Rectal smooth muscle tissue (tissue), 1 donor: Measurements from ENCODE around the gene CCSER1.
"Not testable (repeated sequence)": the region's sequence is repeated elsewhere in the genome, so short reads cannot be mapped to it uniquely, and the experiment has no call there.

Experiments used
- H3K27ac ChIP-seq: one replicate; pipeline ENCODE4 v1.7.0; 2013; ENCODE audit warnings: low read depth, low read length, inconsistent platforms
- H3K27me3 ChIP-seq: one replicate; pipeline ENCODE4 v1.7.0; 2013; ENCODE audit warnings: low read length; ENCODE audit not compliant: control insufficient read depth, insufficient read depth
- H3K36me3 ChIP-seq: one replicate; pipeline ENCODE4 v1.7.0; 2013; ENCODE audit warnings: low read length; ENCODE audit not compliant: control insufficient read depth, insufficient read depth
- H3K4me1 ChIP-seq: one replicate; pipeline ENCODE4 v1.7.0; 2013; ENCODE audit warnings: low read length; ENCODE audit not compliant: control insufficient read depth, insufficient read depth
- H3K4me3 ChIP-seq: one replicate; pipeline ENCODE4 v1.7.0; 2013; ENCODE audit warnings: low read length
- H3K9ac ChIP-seq: one replicate; pipeline ENCODE4 v1.7.0; 2013; ENCODE audit warnings: low read length

Gene CCSER1

DNA sequence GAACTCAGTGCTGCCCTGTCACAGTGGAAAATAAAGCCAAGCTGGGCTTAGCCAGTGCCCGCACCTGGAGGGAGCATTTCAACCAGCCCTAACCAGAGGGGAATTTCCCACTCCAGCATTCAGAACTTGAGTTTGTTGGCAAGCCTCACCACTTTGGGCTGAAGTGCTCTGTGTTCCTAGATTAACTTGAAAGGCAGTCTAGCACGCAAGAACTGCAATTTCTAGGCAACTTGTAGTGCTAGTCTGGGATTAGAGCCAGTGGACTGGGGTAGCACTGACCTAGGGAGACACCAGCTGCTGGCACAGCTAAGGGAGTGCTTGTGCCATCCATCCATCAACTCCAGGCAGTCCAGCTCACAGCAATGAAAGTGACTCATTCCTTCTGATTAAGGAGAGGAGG lies 1115.9 kb downstream of the CCSER1 start:
- H3K9ac ChIP-seq, result no peak overlapping the region
- H3K27ac ChIP-seq, result no peak overlapping the region
- no peak overlapping the region for H3K4me3 ChIP-seq
- no peaks in the 10 kb centered on the region for H3K27me3 ChIP-seq
- no peaks in the 10 kb centered on the region for H3K36me3 ChIP-seq
- no peaks in the 10 kb centered on the region for H3K4me1 ChIP-seq

DNA sequence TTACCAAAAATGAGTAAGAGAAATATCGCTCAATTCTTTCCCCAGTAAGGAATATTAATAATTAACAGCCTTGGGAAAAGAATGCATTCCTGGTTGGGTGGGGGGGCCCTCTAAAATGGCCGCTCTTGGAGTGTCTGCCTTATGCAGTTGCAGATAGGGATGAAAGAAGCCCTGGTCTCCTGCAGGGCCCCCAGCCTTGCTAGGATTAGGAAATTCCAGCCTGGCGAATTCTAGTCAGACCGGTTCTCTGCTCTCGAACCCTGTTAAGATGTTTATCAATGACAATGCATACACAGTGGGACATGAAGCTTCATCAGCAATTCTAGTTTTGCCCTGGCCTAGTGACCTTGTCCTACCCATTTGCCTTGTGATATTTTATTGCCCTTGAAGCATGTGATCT lies 1128.8 kb downstream of the CCSER1 start:
- Histone ChIP-seq H3K4me3 (no peak overlapping the region), H3K4me1 (no peaks in the 10 kb centered on the region), H3K36me3 (no peaks in the 10 kb centered on the region), H3K27ac (no peak overlapping the region), H3K9ac (no peak overlapping the region), H3K27me3 (no peaks in the 10 kb centered on the region)

DNA sequence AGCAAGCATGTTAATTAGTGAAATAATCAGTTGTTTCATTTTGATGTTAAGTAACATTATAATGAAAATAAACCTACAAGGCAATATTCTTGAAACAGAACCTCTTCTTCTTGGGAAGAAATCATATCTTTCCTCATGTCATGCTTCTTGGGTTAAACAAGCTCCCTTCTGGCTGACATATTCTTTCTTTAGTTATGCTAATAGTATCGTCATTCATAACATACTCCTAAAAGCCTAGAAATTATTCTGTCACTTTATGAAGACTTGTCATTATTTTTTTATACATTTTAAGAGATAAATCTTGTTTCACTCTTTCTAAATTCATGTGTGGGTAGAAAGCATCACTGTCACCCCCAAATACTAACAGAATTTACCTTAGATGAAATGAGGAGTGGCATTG lies 1129.6 kb downstream of the CCSER1 start:
- H3K9ac ChIP-seq, result no peak overlapping the region
- H3K4me1 ChIP-seq, result no peaks in the 10 kb centered on the region
- H3K27me3 ChIP-seq, result no peaks in the 10 kb centered on the region
- H3K27ac ChIP-seq, result no peak overlapping the region
- no peak overlapping the region for H3K4me3 ChIP-seq
- H3K36me3 ChIP-seq, result no peaks in the 10 kb centered on the region

DNA sequence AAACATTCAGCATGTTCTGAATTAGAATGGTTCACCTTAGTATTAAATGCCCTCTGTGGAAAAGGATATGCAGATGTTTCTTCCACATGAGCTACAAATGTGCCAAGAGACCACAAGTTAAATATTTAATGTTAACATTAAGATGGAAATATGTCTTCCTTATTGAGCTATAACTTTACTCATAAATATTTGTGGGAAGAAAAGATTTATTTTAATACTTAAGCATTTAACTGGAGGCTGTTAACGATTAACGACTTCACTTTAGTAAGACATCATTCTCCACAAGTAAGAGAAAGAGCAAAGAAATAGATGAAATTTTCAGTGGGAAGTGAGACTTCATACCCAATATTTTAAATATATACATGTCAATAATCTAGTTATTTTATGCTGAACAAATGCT lies 1130.5 kb downstream of the CCSER1 start:
- Histone ChIP-seq H3K27ac (no peak overlapping the region), H3K4me3 (no peak overlapping the region), H3K4me1 (no peaks in the 10 kb centered on the region), H3K27me3 (no peaks in the 10 kb centered on the region), H3K9ac (no peak overlapping the region), H3K36me3 (no peaks in the 10 kb centered on the region)

DNA sequence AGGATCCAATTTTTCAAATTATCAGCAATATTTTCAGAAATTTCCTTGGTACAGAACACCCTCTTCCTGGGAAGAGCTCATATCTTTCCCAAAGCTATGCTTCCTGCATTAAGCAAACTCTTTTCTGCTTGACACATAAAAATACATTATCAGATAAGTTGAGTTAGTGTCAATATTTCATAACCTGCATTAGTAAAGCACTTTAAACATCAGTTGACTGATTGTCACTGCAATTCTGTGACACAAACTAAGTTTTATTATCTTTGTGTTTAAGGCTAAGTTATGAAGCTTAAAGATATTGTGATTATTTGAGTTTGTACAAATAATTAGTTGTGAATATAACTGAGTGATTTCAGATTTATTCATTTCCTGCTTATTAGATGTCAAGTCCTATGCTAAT lies 1131.1 kb downstream of the CCSER1 start:
- no peaks in the 10 kb centered on the region for H3K36me3 ChIP-seq
- H3K9ac ChIP-seq, result no peak overlapping the region
- no peak overlapping the region for H3K4me3 ChIP-seq
- H3K27ac ChIP-seq, result no peak overlapping the region
- no peaks in the 10 kb centered on the region for H3K4me1 ChIP-seq
- H3K27me3 ChIP-seq, result no peaks in the 10 kb centered on the region

DNA sequence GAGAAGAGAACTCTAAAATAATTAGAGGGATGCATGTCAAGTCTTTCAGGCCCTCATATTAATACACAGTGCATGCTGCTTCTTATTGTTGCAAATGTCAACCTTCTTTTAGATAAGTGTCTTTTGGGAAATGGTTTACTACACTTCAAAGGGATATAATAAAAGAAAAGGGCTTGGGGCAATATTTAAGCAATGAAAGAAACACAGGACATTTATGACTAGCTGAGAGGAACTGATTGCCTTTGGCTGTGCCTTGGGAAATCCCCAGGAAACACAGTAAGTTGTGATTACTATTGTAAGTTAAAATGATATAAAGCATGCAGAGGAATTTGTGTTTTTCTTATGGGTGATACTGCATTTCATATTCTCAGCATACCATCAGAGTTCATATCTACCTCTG lies 1140.3 kb downstream of the CCSER1 start:
- H3K36me3 ChIP-seq, result no peaks in the 10 kb centered on the region
- H3K27me3 ChIP-seq, result no peaks in the 10 kb centered on the region
- H3K9ac ChIP-seq, result no peak overlapping the region
- no peaks in the 10 kb centered on the region for H3K4me1 ChIP-seq
- H3K4me3 ChIP-seq, result no peak overlapping the region
- no peak overlapping the region for H3K27ac ChIP-seq

DNA sequence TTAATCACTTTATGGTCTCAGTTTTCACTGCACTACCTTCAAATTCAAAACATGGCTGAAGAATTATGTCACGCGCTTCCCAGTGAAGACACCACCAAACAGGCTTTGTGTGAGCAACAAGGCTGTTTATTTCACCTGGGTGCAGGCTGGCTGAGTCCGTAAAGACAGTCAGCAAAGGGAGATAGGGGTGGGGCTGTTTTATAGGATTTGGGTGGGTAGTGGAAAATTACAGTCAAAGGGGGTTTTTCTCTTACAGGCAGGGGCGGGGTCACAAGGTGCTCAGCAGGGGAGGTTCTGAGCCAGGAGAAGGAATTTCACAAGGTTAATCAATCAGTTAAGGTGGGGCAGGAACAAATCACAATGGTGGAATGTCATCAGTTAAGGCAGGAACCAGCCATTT lies 1141.3 kb downstream of the CCSER1 start:
- not testable (repeated sequence) for H3K4me1 ChIP-seq, H3K9ac ChIP-seq, H3K27me3 ChIP-seq, H3K36me3 ChIP-seq, H3K27ac ChIP-seq, H3K4me3 ChIP-seq

DNA sequence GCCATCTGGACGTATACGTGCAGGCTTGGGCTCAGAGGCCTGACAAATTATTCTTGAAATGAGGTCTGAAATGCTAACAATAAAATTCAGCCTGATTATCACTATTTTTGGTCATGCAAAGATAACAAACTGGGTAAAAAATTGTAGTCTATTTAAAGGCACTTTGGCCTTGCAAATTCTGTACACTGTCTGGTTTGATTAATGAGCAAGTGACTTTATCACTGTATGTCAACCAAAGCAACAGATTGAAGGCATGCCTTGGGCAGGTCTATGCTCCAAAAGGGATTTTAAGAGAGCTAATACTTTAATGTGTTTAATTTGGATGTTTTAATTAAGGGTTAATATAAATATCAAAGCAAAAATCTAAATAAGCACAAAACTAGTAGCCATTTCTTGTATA lies 1141.7 kb downstream of the CCSER1 start:
- Histone ChIP-seq H3K9ac (no peak overlapping the region), H3K27ac (no peak overlapping the region)

DNA sequence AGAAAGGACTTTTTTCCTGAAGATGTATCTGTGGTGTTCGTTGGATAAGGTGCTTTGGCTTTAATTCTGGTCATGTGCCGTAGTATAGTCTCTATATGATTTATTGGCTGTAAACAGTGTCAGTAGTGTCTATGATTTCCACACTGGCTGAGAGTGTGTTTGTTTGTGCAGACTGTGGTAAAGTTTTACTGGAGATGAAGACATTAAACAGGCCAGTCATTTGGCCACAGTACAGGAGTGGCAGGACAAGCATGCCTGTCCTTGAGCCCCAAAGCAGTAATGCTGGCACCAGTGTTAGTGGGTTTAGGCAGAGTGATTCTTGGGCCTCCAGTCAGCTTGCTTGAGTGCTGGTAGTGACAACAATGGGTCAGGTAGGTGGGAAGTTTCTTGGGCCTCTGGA lies 1152.7 kb downstream of the CCSER1 start:
- H3K27me3 ChIP-seq, result no peaks in the 10 kb centered on the region
- H3K4me3 ChIP-seq, result no peak overlapping the region
- no peaks in the 10 kb centered on the region for H3K36me3 ChIP-seq
- H3K4me1 ChIP-seq, result no peaks in the 10 kb centered on the region
- no peak overlapping the region for H3K27ac ChIP-seq
- no peak overlapping the region for H3K9ac ChIP-seq

More for the DNA sequence above, 1141.7 kb downstream of the CCSER1 start:
- Histone ChIP-seq H3K36me3 (no peaks in the 10 kb centered on the region), H3K27me3 (no peaks in the 10 kb centered on the region), H3K4me3 (no peak overlapping the region), H3K4me1 (no peaks in the 10 kb centered on the region)

DNA sequence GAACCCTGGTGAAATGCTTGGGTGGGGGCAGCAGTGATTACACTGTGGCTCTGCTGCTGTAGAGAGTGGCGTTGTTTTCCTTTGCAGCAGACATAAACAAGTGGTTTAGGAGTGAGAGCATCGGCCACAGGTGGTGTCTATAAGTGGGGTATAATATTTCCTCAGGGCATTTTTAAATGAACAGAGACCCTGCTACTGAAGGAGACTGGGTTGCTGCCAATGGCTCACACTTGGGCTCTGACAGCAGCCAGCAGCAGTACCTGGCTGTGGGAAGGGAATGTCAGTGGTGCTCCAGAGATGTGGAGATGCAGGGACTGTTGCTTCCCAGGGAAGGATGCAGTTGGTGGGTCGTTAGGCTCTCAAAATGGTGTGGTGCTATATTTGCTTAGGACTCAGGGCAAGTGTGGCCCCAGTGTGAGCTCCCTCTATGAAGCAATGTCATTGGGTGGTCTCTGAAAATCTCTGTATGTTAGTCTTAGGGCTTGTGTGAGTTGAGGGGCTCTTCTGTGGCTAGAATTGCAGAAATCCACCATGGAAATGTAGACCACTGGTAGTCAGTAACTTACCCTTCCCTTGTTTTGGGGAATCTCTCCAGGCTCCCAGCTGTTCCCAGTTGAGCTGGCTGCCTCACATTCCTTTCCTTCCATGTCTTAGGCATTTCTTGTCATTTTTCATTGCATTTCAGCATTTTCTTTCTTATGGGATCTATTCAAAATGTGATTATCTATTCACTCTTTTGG lies 1153.5 kb downstream of the CCSER1 start:
- Histone ChIP-seq H3K9ac (no peak overlapping the region), H3K4me3 (no peak overlapping the region), H3K27me3 (no peaks in the 10 kb centered on the region), H3K4me1 (no peaks in the 10 kb centered on the region), H3K36me3 (no peaks in the 10 kb centered on the region), H3K27ac (no peak overlapping the region)

DNA sequence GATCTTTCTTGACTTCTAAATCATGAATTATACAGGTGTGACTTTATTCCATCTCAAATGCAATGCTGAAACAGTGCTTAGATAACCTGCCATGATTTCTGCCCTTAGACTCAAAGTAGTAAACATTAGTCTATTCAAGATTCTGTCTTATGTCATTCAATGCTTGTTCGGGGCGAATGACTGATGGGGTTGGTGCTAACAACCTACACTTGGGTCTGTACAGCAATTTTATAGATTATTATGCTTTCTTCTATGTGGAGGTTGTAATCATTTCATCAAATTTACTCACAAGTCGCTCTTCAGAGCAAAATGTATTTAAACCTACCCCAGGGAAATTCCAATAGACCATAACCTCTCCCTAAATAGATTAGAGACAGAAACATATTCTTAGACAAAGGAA lies 1155.0 kb downstream of the CCSER1 start:
- Histone ChIP-seq H3K9ac (no peak overlapping the region), H3K4me1 (no peaks in the 10 kb centered on the region), H3K4me3 (no peak overlapping the region), H3K27me3 (no peaks in the 10 kb centered on the region), H3K27ac (no peak overlapping the region), H3K36me3 (no peaks in the 10 kb centered on the region)

DNA sequence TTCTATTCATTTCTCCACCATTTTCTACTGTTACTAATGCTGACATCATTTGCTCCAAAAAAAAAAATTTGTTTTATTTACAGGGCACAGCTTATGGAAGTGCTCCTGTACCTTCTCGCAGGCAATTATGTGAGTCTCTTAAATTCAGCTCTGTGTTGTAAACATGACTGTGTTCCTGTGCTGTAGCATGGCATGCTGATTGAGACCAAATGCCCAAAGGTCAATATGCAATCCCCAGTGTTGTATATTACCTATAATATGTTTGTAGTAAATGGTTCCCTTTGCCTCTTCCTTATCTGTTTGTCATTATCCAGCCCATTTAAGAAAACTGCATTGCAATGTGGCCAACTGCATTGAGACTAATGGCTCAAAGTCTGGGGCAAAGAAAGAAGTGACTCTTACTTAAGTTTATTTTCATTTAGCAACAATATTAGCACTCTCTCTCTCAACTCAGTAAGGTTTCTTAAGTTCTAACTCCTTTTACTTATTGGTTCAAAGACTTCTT lies 1156.6 kb downstream of the CCSER1 start:
- no peak overlapping the region for H3K9ac ChIP-seq
- H3K27me3 ChIP-seq, result no peaks in the 10 kb centered on the region
- no peak overlapping the region for H3K27ac ChIP-seq
- H3K36me3 ChIP-seq, result no peaks in the 10 kb centered on the region
- no peak overlapping the region for H3K4me3 ChIP-seq
- H3K4me1 ChIP-seq, result no peaks in the 10 kb centered on the region

DNA sequence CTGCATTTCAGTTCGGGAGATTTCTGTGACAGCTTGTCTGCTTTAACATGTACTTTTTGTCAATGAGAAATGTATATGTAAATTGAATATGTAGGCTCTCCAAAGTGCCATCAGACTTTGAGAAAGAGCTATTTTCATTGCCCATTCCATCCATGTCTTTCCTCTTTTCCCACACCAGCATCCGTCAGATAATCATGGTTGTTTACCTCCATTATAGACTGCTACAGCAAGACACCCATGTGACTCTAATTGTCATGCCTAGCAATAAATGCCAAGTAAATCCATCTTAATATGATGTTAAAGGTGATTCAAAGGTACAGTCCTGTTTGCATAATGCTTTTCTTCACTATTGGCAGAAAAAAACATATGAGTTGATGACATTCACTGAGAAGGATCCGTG lies 1157.3 kb downstream of the CCSER1 start:
- Histone ChIP-seq H3K4me1 (no peaks in the 10 kb centered on the region), H3K27me3 (no peaks in the 10 kb centered on the region), H3K9ac (no peak overlapping the region), H3K27ac (no peak overlapping the region), H3K4me3 (no peak overlapping the region), H3K36me3 (no peaks in the 10 kb centered on the region)
